HepG2 (cell line): ENCODE measurements around the gene ACOT6. TPM values are rescaled to one million over a fixed set of nuclear protein-coding genes. Genes with fewer than 3 reads are reported as not detected.

Experiments used
- ATF7 ChIP-seq, 2 experiments: fragments of 450-650 bp in 1 of 2; sonication (generic) in 1 of 2; formaldehyde crosslinking in 1 of 2; IDR thresholded peaks; 2 replicates each; pipeline versions ENCODE4 v1.4.0 to v1.6.1; 2016 to 2020; ENCODE audit warnings: antibody characterized with exemption in 1 of 2, mild to moderate bottlenecking in 1 of 2, missing genetic modification reagents in 1 of 2
- POLR2A ChIP-seq, 2 experiments: IDR thresholded peaks; 2 replicates each; pipeline ENCODE4 v1.6.1; 2011; ENCODE audit warnings: low read depth in 2 of 2, low read length in 2 of 2, mild to moderate bottlenecking in 1 of 2, moderate library complexity in 1 of 2; ENCODE audit not compliant: insufficient read depth in 1 of 2
- ZBTB20 ChIP-seq: sonication (generic); formaldehyde crosslinking; IDR thresholded peaks from 2 replicates; pipeline ENCODE4 v1.8.1; 2023; ENCODE audit warnings: missing genetic modification reagents, low read depth, mild to moderate bottlenecking, borderline replicate concordance
- ZFP1 ChIP-seq: IDR thresholded peaks from 2 replicates; pipeline ENCODE4 v1.6.1; 2016
- ZMYM4 ChIP-seq: sonication (generic); formaldehyde crosslinking; IDR thresholded peaks from 2 replicates; pipeline ENCODE4 v1.8.1; 2023; ENCODE audit warnings: mild to moderate bottlenecking, missing genetic modification reagents
- polyA plus RNA-seq, 8 experiments: library from polyadenylated mRNA; depleted of rRNA in 3 of 8; stranded (reverse) in 7 of 8; unstranded in 1 of 8; fragments of >200 nt; fragmentation: Illumina TruSeq in 4 of 8; extraction: Trizol in 4 of 8; gene quantifications; 2 replicates each; pipeline versions ENCODE4 v1.2.1 to v1.2.3, GENCODE V29; 2011 to 2016; ENCODE audit warnings: low read depth in 4 of 8, missing spikeins in 1 of 8, mixed read lengths in 1 of 8; ENCODE audit not compliant: insufficient read depth in 1 of 8
- total RNA-seq, 5 experiments: library from RNA; depleted of rRNA; stranded (reverse); fragments of >200 nt; fragmentation: Illumina TruSeq; extraction: Trizol; gene quantifications; 2 replicates each; pipeline ENCODE4 v1.2.3, GENCODE V29; 2016; ENCODE audit warnings: low read depth in 1 of 5
- TF ChIP-seq, protein P1 (sequence below): sonication (generic); formaldehyde crosslinking; IDR thresholded peaks from 2 replicates; pipeline ENCODE4 v1.4.0; 2020; ENCODE audit warnings: missing genetic modification reagents, borderline replicate concordance
- TF ChIP-seq, protein P2 (sequence below), 2 experiments: sonication (generic) in 1 of 2; formaldehyde crosslinking in 1 of 2; IDR thresholded peaks; 2 replicates each; pipeline versions ENCODE4 v1.4.0 to v1.6.1; 2018 to 2020; ENCODE audit warnings: missing genetic modification reagents in 2 of 2, borderline replicate concordance in 1 of 2, low read depth in 1 of 2, mild to moderate bottlenecking in 1 of 2, missing biosample characterization in 1 of 2
- TF ChIP-seq, protein P3 (sequence below): sonication (generic); formaldehyde crosslinking; IDR thresholded peaks from 2 replicates; pipeline ENCODE4 v1.8.0; 2022; ENCODE audit warnings: mild to moderate bottlenecking, missing genetic modification reagents, borderline replicate concordance
- TF ChIP-seq, protein P4 (sequence below): sonication (generic); formaldehyde crosslinking; IDR thresholded peaks from 2 replicates; pipeline ENCODE4 v1.5.1; 2020; ENCODE audit warnings: mild to moderate bottlenecking, missing genetic modification reagents
- TF ChIP-seq, protein P5 (sequence below): sonication (generic); formaldehyde crosslinking; IDR thresholded peaks from 2 replicates; pipeline ENCODE4 v1.8.1; 2023; ENCODE audit warnings: mild to moderate bottlenecking, missing genetic modification reagents
- TF ChIP-seq, protein P6 (sequence below): sonication (generic); formaldehyde crosslinking; IDR thresholded peaks from 2 replicates; pipeline ENCODE4 v1.4.0; 2020; ENCODE audit warnings: mild to moderate bottlenecking, missing genetic modification reagents
- TF ChIP-seq, protein P7 (sequence below): IDR thresholded peaks from 2 replicates; pipeline ENCODE4 v1.6.1; 2012; ENCODE audit warnings: low read depth, low read length, improper control_type of control experiment

The ACOT6 gene
- total and polyA plus RNA-seq, 2 of the 13 experiments (the other 11 are each of a cell fraction or from before 2014, with no cell fraction given), result 0.15 to 0.27 TPM

DNA sequence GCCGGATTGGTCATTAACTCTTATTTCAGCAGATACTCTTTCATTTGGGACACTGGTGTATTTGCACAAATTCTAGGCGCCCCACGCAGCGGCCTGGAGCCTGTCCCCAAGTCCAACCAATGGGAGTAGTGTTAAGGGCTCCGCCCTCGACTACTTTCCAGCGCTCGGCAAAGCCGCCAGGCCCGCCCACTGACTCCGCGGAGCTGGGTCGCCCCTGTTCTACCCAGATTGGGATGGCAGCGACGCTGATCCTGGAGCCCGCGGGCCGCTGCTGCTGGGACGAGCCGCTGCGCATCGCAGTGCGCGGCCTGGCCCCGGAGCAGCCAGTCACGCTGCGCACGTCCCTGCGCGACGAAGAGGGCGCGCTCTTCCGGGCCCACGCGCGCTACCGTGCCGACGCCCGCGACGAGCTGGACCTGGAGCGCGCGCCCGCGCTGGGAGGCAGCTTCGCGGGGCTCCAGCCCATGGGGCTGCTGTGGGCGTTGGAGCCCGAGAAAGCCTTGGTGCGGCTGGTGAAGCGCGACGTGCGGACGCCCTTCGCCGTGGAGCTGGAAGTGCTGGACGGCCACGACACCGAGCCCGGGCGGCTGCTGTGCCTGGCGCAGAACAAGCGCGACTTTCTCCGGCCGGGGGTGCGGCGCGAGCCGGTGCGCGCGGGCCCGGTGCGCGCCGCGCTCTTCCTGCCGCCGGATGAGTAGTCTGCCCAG is at the start of gene ACOT6 (continued):
- TF ChIP-seq, protein P1, sequence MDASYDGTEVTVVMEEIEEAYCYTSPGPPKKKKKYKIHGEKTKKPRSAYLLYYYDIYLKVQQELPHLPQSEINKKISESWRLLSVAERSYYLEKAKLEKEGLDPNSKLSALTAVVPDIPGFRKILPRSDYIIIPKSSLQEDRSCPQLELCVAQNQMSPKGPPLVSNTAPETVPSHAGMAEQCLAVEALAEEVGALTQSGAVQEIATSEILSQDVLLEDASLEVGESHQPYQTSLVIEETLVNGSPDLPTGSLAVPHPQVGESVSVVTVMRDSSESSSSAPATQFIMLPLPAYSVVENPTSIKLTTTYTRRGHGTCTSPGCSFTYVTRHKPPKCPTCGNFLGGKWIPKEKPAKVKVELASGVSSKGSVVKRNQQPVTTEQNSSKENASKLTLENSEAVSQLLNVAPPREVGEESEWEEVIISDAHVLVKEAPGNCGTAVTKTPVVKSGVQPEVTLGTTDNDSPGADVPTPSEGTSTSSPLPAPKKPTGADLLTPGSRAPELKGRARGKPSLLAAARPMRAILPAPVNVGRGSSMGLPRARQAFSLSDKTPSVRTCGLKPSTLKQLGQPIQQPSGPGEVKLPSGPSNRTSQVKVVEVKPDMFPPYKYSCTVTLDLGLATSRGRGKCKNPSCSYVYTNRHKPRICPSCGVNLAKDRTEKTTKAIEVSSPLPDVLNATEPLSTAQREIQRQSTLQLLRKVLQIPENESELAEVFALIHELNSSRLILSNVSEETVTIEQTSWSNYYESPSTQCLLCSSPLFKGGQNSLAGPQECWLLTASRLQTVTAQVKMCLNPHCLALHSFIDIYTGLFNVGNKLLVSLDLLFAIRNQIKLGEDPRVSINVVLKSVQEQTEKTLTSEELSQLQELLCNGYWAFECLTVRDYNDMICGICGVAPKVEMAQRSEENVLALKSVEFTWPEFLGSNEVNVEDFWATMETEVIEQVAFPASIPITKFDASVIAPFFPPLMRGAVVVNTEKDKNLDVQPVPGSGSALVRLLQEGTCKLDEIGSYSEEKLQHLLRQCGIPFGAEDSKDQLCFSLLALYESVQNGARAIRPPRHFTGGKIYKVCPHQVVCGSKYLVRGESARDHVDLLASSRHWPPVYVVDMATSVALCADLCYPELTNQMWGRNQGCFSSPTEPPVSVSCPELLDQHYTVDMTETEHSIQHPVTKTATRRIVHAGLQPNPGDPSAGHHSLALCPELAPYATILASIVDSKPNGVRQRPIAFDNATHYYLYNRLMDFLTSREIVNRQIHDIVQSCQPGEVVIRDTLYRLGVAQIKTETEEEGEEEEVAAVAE (CRISPR knock-in tag), result no peak
- TF ChIP-seq, protein P2, sequence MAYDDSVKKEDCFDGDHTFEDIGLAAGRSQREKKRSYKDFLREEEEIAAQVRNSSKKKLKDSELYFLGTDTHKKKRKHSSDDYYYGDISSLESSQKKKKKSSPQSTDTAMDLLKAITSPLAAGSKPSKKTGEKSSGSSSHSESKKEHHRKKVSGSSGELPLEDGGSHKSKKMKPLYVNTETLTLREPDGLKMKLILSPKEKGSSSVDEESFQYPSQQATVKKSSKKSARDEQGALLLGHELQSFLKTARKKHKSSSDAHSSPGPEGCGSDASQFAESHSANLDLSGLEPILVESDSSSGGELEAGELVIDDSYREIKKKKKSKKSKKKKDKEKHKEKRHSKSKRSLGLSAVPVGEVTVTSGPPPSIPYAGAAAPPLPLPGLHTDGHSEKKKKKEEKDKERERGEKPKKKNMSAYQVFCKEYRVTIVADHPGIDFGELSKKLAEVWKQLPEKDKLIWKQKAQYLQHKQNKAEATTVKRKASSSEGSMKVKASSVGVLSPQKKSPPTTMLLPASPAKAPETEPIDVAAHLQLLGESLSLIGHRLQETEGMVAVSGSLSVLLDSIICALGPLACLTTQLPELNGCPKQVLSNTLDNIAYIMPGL (CRISPR knock-in tag; IDR thresholded peaks at IDR 0.05; ENCODE audit: borderline replicate concordance in 1 of 2, low read depth in 1 of 2), result peak in 1 of 2 experiments; percentile 73; a peak in 3 of 4 replicates
- no peak; the same call in 1 of the 2 replicates for TF ChIP-seq ZMYM4 (CRISPR knock-in tag)
- TF ChIP-seq, protein P3, sequence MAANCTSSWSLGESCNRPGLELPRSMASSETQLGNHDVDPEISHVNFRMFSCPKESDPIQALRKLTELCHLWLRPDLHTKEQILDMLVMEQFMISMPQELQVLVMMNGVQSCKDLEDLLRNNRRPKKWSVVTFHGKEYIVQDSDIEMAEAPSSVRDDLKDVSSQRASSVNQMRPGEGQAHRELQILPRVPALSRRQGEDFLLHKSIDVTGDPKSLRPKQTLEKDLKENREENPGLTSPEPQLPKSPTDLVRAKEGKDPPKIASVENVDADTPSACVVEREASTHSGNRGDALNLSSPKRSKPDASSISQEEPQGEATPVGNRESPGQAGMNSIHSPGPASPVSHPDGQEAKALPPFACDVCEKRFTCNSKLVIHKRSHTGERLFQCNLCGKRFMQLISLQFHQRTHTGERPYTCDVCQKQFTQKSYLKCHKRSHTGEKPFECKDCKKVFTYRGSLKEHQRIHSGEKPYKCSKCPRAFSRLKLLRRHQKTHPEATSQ (CRISPR knock-in tag), result no peak
- TF ChIP-seq ATF7 (IDR thresholded peaks at IDR 0.05), result no peak
- no peak for TF ChIP-seq ATF7 (CRISPR knock-in tag; IDR thresholded peaks at IDR 0.05)
- TF ChIP-seq, protein P4, sequence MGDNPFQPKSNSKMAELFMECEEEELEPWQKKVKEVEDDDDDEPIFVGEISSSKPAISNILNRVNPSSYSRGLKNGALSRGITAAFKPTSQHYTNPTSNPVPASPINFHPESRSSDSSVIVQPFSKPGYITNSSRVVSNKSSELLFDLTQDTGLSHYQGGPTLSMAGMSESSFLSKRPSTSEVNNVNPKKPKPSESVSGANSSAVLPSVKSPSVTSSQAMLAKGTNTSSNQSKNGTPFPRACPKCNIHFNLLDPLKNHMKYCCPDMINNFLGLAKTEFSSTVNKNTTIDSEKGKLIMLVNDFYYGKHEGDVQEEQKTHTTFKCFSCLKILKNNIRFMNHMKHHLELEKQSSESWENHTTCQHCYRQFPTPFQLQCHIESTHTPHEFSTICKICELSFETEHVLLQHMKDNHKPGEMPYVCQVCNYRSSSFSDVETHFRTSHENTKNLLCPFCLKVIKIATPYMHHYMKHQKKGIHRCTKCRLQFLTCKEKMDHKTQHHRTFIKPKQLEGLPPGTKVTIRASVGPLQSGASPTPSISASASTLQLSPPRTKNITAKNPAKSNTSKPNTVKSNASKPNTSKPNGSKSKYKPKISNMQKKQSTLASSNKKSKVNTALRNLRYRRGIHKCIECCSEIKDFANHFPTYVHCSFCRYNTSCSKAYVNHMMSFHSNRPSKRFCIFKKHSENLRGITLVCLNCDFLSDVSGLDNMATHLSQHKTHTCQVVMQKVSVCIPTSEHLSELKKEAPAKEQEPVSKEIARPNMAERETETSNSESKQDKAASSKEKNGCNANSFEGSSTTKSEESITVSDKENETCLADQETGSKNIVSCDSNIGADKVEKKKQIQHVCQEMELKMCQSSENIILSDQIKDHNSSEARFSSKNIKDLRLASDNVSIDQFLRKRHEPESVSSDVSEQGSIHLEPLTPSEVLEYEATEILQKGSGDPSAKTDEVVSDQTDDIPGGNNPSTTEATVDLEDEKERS (CRISPR knock-in tag), result no peak
- TF ChIP-seq, protein P5, sequence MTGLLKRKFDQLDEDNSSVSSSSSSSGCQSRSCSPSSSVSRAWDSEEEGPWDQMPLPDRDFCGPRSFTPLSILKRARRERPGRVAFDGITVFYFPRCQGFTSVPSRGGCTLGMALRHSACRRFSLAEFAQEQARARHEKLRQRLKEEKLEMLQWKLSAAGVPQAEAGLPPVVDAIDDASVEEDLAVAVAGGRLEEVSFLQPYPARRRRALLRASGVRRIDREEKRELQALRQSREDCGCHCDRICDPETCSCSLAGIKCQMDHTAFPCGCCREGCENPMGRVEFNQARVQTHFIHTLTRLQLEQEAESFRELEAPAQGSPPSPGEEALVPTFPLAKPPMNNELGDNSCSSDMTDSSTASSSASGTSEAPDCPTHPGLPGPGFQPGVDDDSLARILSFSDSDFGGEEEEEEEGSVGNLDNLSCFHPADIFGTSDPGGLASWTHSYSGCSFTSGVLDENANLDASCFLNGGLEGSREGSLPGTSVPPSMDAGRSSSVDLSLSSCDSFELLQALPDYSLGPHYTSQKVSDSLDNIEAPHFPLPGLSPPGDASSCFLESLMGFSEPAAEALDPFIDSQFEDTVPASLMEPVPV, result peak; percentile 72; the same call in 1 of the 2 replicates
- peak; percentile 52 to 70 for TF ChIP-seq POLR2A (IDR thresholded peaks at IDR 0.05; ENCODE audit: insufficient read depth in 1 of 2, low read depth in 2 of 2, low read length in 2 of 2)
- no peak for TF ChIP-seq ZFP1
- TF ChIP-seq, protein P6, sequence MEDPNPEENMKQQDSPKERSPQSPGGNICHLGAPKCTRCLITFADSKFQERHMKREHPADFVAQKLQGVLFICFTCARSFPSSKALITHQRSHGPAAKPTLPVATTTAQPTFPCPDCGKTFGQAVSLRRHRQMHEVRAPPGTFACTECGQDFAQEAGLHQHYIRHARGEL (CRISPR knock-in tag), result no peak
- no peak for TF ChIP-seq ZBTB20 (CRISPR knock-in tag)
- TF ChIP-seq, protein P7, sequence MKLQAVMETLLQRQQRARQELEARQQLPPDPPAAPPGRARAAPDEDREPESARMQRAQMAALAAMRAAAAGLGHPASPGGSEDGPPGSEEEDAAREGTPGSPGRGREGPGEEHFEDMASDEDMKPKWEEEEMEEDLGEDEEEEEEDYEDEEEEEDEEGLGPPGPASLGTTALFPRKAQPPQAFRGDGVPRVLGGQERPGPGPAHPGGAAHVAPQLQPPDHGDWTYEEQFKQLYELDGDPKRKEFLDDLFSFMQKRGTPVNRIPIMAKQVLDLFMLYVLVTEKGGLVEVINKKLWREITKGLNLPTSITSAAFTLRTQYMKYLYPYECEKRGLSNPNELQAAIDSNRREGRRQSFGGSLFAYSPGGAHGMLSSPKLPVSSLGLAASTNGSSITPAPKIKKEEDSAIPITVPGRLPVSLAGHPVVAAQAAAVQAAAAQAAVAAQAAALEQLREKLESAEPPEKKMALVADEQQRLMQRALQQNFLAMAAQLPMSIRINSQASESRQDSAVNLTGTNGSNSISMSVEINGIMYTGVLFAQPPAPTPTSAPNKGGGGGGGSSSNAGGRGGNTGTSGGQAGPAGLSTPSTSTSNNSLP, result no peak
